ENCODE results near the gene ABLIM2. TPM values are rescaled to one million over a fixed set of nuclear protein-coding genes. Genes with fewer than 3 reads are reported as not detected.
A peak's percentile ranks its signal among the peaks of the same experiment; 100 is the strongest.

The ABLIM2 gene
- total RNA-seq, 2 donors from 2014 or later: 6.0 to 20.8 TPM

DNA sequence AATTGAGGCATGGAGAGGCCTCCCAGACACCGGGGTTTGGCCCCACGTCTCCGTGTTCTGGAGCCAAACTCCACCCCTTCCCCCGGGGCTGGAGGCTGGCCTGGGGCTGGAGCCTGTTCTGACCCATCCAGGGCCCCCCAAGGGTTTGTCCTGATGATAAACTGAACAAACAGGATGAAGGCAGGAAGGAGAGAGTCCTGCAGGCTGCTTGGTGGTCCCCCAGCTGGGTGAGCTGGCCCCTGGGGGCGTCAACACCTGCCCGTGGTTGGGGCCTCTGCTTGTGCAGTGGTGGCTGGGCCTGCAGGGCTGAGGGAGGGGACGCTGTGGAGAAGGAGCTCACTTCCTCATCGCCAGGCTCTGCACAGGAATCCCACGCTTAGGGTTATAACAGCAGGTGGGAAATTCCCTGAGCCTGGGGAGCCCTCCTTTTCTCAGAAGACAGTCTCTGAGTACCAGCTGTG, 42.7 kb upstream of the ABLIM2 start:
- intact Hi-C loops (cut with DNase I): no loop called here
- H3K9me3 ChIP-seq: no peaks in the 10 kb centered on the region
- peak overlapping the region in 1 of 4 donors; percentile 89 for H3K27ac ChIP-seq
- DNase-seq (no peak), ATAC-seq (no peak)
- H3K4me1 ChIP-seq: peaks cover 56% of the 10 kb centered on the region
- H3K36me3 ChIP-seq (replicated peaks in 1 of 2; ENCODE audit: insufficient read depth in 1 of 2, low read depth in 2 of 2): no peaks in the 10 kb centered on the region
- no peak for TF ChIP-seq POLR2A (IDR thresholded peaks at IDR 0.05)
- TF ChIP-seq, protein P1, sequence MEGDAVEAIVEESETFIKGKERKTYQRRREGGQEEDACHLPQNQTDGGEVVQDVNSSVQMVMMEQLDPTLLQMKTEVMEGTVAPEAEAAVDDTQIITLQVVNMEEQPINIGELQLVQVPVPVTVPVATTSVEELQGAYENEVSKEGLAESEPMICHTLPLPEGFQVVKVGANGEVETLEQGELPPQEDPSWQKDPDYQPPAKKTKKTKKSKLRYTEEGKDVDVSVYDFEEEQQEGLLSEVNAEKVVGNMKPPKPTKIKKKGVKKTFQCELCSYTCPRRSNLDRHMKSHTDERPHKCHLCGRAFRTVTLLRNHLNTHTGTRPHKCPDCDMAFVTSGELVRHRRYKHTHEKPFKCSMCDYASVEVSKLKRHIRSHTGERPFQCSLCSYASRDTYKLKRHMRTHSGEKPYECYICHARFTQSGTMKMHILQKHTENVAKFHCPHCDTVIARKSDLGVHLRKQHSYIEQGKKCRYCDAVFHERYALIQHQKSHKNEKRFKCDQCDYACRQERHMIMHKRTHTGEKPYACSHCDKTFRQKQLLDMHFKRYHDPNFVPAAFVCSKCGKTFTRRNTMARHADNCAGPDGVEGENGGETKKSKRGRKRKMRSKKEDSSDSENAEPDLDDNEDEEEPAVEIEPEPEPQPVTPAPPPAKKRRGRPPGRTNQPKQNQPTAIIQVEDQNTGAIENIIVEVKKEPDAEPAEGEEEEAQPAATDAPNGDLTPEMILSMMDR (IDR thresholded peaks at IDR 0.05): no peak
- no peak overlapping the region for H3K4me3 ChIP-seq
- H3K27me3 ChIP-seq: no peaks in the 10 kb centered on the region
- WGBS, 2 donors: 8 to 32% methylated on average over 4 to 9 of the region's 9 CpGs

DNA sequence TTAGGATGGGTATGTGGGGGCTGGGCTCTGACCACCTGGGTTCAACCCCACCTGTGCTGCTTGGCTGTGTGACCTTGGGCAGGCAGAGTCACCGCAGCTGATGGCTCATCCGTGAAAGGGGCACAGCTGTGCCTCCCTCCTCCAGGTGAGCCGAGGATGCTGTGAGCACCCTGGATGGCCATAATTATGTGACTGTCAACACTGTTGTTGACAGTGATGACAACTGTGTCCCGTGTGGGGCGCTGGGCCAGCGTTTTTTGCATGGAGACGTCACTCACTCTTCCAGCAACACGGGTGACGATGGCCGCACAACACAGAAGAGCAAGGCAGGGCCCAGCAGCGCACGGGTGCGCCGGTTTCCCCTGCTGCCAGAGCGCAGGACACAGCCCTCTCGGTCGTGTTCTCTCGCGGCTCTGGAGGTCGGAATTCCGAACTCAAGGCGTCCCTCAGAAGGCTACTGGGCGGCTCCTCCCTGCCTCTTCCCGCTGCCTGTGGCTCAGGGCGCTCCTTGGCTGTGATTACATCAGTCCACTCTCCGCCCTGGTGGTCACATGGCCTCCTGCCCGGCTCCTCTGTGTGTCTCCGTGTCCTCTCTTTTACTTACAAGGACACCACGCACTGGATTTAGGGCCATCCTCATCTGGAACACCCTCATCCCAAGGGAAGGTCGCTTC, 41.8 kb upstream of the ABLIM2 start:
- H3K27me3 ChIP-seq: no peaks in the 10 kb centered on the region
- intact Hi-C loops (cut with DNase I): no loop called here
- peak in 2 of 3 donors; percentile 14 to 58 for TF ChIP-seq POLR2A (IDR thresholded peaks at IDR 0.05)
- TF ChIP-seq, protein P1 (IDR thresholded peaks at IDR 0.05): no peak
- peak overlapping the region in 1 of 2 donors; percentile 10 for H3K4me3 ChIP-seq
- peak overlapping the region; percentile 87 to 98 (median 90) for H3K27ac ChIP-seq
- WGBS, 2 donors: 18 to 36% methylated on average over 7 to 30 of the region's 30 CpGs
- peaks cover 63% of the 10 kb centered on the region for H3K4me1 ChIP-seq
- no peaks in the 10 kb centered on the region for H3K9me3 ChIP-seq
- DNase-seq (peak; percentile 40 to 76 (median 68)), ATAC-seq (no peak)
- no peaks in the 10 kb centered on the region for H3K36me3 ChIP-seq (replicated peaks in 1 of 2; ENCODE audit: insufficient read depth in 1 of 2, low read depth in 2 of 2)

DNA sequence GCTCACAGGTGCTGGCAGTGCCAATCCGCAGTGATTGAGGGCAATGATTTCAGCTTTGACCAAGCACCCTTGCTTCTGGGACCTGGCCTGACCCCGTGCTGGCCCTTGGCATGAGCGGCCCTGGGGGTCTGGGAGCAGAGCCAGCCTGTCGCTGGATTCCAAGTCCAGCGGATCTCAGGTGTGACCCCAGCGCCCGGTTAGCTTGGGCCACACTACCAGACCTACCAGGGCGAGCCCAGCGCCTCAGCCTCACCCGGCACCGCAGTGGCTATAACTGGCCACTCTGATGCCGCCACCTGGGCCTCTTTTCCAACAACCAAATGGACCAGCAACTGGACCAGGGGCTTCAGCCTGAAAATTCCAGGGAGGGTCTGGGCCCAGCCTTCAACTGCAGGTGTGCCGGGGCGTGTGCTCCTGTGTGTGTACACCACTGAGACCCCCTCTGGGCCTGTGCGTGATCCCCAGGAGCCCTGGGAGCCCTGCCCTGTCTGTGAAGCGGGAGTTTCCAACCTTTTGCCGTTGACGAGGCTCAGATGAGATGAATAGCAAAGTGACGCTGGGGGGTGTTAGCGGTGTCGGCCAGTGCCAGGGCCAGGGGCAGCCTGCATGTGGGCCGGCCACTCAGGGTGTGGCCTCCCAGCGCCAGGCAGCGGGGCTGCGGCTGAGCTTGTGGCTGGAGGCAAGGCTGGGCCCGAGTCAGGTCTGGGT, 41.1 kb upstream of the ABLIM2 start:
- peak; percentile 48 to 59 (median 56) for DNase-seq
- Histone ChIP-seq H3K4me3 (peak overlapping the region; percentile 10 to 38), H3K27me3 (no peaks in the 10 kb centered on the region), H3K36me3 (replicated peaks in 1 of 2; ENCODE audit: insufficient read depth in 1 of 2, low read depth in 2 of 2) (no peaks in the 10 kb centered on the region), H3K27ac (peak overlapping the region; percentile 87 to 98 (median 90)), H3K4me1 (peaks cover 63% of the 10 kb centered on the region), H3K9me3 (no peaks in the 10 kb centered on the region)
- intact Hi-C loops (cut with DNase I): no loop called here
- peak; percentile 33 for ATAC-seq
- TF ChIP-seq POLR2A (IDR thresholded peaks at IDR 0.05): peak in 1 of 3 donors; percentile 13
- TF ChIP-seq, protein P1 (IDR thresholded peaks at IDR 0.05): no peak
- 7 to 12% methylated on average over 5 to 25 of the region's 26 CpGs for WGBS, 2 donors

DNA sequence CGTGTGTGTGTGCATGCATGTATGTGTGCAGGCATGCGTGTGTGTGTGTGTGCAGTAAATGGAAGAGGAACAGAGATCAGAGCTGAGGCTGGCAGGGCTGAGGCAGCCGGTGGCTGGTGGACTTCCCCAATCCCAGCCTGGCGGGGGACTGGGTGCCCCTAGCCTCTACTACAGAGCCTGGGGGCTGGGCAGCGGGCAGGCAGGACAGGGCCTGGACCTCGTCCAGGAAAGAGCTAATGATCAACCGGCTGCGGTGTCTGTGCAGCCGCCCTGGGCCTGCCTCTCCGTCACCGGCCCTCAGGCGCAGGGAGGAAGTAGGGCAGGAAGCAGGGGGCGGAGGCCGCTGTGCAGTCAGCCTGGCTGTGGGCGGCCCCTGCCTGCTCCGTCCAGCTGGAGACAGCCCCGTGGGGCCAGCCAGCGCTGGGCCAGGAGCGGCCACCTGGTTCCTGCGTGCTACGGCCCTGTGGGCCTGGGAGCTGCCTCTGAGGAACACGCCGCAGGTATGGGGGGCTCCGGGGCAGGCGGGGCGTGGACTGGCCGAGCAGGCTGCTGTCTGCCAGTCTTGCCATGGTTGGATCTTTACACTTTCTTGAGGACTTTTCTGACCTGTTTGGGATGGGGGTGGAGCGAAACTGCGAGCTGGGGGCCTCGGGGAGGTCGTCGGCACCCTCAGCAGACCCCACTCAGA, 40.4 kb upstream of the ABLIM2 start, which contains the start of gene SH3TC1:
SH3TC1 (plus strand) TSS at position 385 of the 688 bp plus-strand sequence. CDS start 5,905 bp downstream, outside the sequence.
- DNase-seq (peak; percentile 93 to 97 (median 97)), ATAC-seq (peak; percentile 95)
- peak within 1 kb of the TSS; percentile 87 to 98 (median 90) for H3K27ac ChIP-seq
- H3K27me3 ChIP-seq: no peaks in the 10 kb centered on the region
- peaks cover 63% of the 10 kb centered on the region for H3K4me1 ChIP-seq
- TF ChIP-seq POLR2A (IDR thresholded peaks at IDR 0.05): peak; percentile 92 to 96 (median 94)
- TF ChIP-seq, protein P1 (IDR thresholded peaks at IDR 0.05): peak in 1 of 7 experiments; percentile 17
- intact Hi-C loops (cut with DNase I): no loop called here
- H3K9me3 ChIP-seq: no peaks in the 10 kb centered on the region
- no peaks in the 10 kb centered on the region for H3K36me3 ChIP-seq (replicated peaks in 1 of 2; ENCODE audit: insufficient read depth in 1 of 2, low read depth in 2 of 2)
- 2 to 8% methylated on average over 6 to 32 of the region's 32 CpGs for WGBS, 2 donors
- H3K4me3 ChIP-seq: peak within 1 kb of the TSS; percentile 10 to 38

Measured in body of pancreas (tissue), 4 donors.